SK-N-SH treated with all-trans-retinoic acid at 6 μM for 48 hours (cell line): Measurements from ENCODE around the gene FABP3.

Source experiments
- GLIS3 ChIP-seq: fragments of 250-450 bp; sonication (Bioruptor Pico); IDR thresholded peaks from 2 replicates; pipeline ENCODE4 v1.5.0; 2020; ENCODE audit warnings: mild to moderate bottlenecking, moderate library complexity
- PATZ1 ChIP-seq: fragments of 250-450 bp; sonication (Bioruptor Pico); IDR thresholded peaks from 2 replicates; pipeline ENCODE4 v1.8.0; 2020; ENCODE audit warnings: mild to moderate bottlenecking, moderate library complexity, borderline replicate concordance
- RARB ChIP-seq: fragments of 250-450 bp; sonication (Bioruptor Pico); IDR thresholded peaks from 2 replicates; pipeline ENCODE4 v1.8.0; 2021; ENCODE audit warnings: mild to moderate bottlenecking, moderate library complexity
- TOX ChIP-seq: fragments of 250-450 bp; sonication (Bioruptor Pico); IDR thresholded peaks from 2 replicates; pipeline ENCODE4 v1.8.0; 2021; ENCODE audit warnings: mild to moderate bottlenecking, moderate library complexity, borderline replicate concordance
- ZFP3 ChIP-seq: fragments of 250-450 bp; sonication (Bioruptor Pico); IDR thresholded peaks from 2 replicates; pipeline ENCODE4 v1.5.0; 2020; ENCODE audit warnings: mild to moderate bottlenecking, moderate library complexity

GRCh38 chr1:31398246-31398645 is 25.4 kb upstream of the FABP3 start:
- no peak for TF ChIP-seq PATZ1 (CRISPR knock-in tag)
- no peak for TF ChIP-seq GLIS3 (CRISPR knock-in tag)
- TF ChIP-seq ZFP3 (CRISPR knock-in tag): no peak
- no peak for TF ChIP-seq RARB
- TF ChIP-seq TOX (CRISPR knock-in tag): no peak
